ENCODE data around the gene DHX35.

The DHX35 gene

DNA sequence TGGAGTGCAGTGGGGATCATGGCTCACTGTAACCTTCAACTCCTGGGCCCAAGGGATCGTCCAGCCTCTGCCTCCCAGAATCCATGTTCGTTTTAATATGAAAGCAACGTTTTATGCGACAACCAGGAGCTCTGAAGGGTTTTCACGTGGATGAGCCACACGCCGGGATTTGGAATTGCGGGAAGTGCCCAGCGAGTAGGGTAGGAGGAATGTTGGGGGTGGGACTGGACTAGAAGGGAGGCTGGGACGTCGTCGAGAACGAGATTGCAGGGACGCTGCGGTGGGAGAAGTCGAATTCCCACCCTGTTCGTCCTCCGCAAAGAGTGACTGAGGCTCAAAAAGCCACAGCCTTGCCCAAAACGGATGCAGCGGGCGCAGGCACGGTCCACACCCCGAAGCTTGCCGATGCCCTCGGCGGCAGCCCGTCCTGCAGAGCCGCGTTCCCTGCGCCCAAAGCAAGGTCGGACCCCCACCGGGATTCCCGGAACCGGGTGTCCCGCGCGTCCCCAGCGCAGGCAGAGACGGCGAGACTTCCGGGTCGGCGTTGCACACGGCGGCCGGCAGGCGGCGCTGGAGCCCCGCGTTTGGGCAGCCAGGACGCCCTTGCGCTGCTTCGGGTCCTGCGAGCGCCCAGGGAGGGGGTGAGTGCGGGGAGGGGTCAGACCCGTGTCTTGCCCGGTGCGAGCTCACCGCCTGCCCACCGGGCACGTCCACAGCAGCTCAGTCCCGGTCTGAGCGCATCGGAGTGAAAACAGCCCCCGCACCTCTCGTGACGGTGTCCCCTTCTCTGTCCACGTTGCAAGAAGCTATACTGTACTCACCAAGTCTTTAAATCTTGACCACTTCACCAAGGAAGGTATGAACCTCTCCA, 87.8 kb downstream of the DHX35 start:
- H3K27ac ChIP-seq = no peak overlapping the region
- H3K9ac ChIP-seq (ENCODE audit: insufficient read length) = peak overlapping the region; percentile 74
- H3K4me3 ChIP-seq = peak overlapping the region; percentile 88
- no peaks in the 10 kb centered on the region for H3K36me3 ChIP-seq (ENCODE audit: insufficient read depth, low read length)
- TF ChIP-seq POLR2AphosphoS5 (IDR thresholded peaks at IDR 0.05; ENCODE audit: borderline replicate concordance, low read depth, low read length) (peak; percentile 19; the same call in 1 of the 2 replicates), FOXP2 (optimal IDR thresholded peaks at IDR 0.05; ENCODE audit: control extremely low read depth, extremely low read length, insufficient read depth) (peak; percentile 10), EZH2 (IDR thresholded peaks at IDR 0.05) (no peak)
- no peak for DNase-seq (ENCODE audit: low read depth, low spot score)
- no peaks in the 10 kb centered on the region for H3K9me3 ChIP-seq (ENCODE audit: low read depth, low read length)

DNA sequence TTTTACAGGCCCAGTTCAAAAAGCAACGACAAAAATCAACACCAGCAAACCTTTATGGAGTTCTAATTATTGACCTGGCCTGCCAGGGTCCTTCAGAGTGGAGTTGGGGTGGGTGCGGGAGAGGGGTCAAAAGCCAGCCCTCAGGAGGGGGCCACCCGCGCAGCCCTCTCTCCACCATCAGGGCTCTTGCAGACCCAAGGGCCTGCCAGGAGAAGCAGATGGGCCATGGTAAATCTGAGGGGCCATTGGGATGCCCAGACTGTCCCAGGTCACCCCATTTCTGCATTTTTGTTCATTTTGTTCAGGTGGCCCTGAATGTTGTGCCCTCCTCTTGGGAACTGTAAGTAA, 88.4 kb downstream of the DHX35 start:
- peak overlapping the region; percentile 45 for H3K9ac ChIP-seq (ENCODE audit: insufficient read length)
- TF ChIP-seq FOXP2 (optimal IDR thresholded peaks at IDR 0.05; ENCODE audit: control extremely low read depth, extremely low read length, insufficient read depth) = no peak
- no peak for TF ChIP-seq POLR2AphosphoS5 (IDR thresholded peaks at IDR 0.05; ENCODE audit: borderline replicate concordance, low read depth, low read length)

DNA sequence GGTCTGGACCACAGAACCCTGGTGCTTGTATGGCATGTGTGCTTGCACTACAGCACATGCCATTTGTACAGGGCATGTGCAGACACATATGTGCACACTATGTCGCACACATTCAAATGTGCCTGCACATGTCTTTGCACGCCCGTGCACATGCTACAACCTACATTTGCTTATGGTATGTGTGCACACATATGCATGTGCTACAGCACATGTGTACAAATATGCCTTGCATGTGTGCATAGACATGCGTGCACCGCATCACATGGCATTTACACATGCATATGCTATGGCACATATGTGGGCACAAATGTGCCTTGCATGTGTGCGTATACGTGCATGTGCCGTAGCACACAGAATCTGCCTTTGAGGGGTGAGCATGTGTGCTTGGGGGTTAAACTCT, 90.5 kb downstream of the DHX35 start:
- no peak overlapping the region for H3K27ac ChIP-seq
- H3K9ac ChIP-seq (ENCODE audit: insufficient read length) = no peak overlapping the region
- H3K9me3 ChIP-seq (ENCODE audit: low read depth, low read length) = no peaks in the 10 kb centered on the region
- H3K4me3 ChIP-seq = no peak overlapping the region
- DNase-seq (ENCODE audit: low read depth, low spot score) = no peak
- no peaks in the 10 kb centered on the region for H3K36me3 ChIP-seq (ENCODE audit: insufficient read depth, low read length)
- TF ChIP-seq POLR2AphosphoS5 (IDR thresholded peaks at IDR 0.05; ENCODE audit: borderline replicate concordance, low read depth, low read length) (no peak), FOXP2 (optimal IDR thresholded peaks at IDR 0.05; ENCODE audit: control extremely low read depth, extremely low read length, insufficient read depth) (no peak), EZH2 (IDR thresholded peaks at IDR 0.05) (no peak)

More for the DNA sequence above, 88.4 kb downstream of the DHX35 start:
- Histone ChIP-seq H3K36me3 (ENCODE audit: insufficient read depth, low read length) (no peaks in the 10 kb centered on the region), H3K4me3 (peak overlapping the region; percentile 88), H3K9me3 (ENCODE audit: low read depth, low read length) (no peaks in the 10 kb centered on the region), H3K27ac (no peak overlapping the region)
- DNase-seq (ENCODE audit: low read depth, low spot score) = no peak

DNA sequence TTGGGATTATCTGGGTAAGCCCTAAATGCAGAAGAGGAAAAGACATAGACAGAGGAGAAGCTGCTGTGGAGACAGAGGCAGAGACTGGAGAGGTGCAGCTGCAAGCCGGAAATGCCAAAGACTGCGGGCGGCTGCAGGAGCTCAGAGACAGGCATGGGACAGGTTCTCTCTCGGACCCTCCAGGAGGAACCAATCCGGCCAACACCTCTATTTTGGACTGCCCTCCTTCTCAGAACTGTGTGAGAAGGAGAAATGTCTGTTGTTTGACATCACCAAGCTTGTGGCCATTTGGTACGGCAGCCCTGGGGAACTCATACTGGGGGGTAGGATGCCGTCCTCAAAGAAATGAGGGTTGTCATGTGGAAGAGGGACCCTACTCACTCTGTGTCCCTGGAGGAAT, 95.0 kb downstream of the DHX35 start:
- no peak for DNase-seq (ENCODE audit: low read depth, low spot score)
- no peaks in the 10 kb centered on the region for H3K9me3 ChIP-seq (ENCODE audit: low read depth, low read length)
- no peak overlapping the region for H3K27ac ChIP-seq

DNA sequence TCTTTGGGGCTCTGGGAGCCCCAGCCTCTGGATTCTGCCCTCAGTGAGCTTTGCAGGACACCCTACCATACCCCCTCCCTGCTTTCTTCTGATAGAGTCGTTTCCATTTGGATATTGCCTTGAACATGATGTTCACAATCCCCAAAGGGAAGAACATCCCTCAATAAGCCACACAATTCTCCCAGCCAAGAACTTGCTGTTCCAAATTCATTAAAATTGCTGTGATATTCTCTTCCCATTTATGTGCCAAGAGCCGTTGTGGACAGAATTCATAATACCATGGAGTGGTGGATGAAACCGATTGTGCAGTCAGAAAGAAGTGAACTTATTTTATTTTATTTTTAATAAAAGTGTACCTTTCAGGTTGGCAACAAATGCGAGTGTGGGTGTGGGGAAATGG, 95.8 kb downstream of the DHX35 start:
- H3K9ac ChIP-seq (ENCODE audit: insufficient read length) = no peak overlapping the region
- DNase-seq (ENCODE audit: low read depth, low spot score) = no peak
- TF ChIP-seq POLR2AphosphoS5 (IDR thresholded peaks at IDR 0.05; ENCODE audit: borderline replicate concordance, low read depth, low read length) (no peak), EZH2 (IDR thresholded peaks at IDR 0.05) (no peak), FOXP2 (optimal IDR thresholded peaks at IDR 0.05; ENCODE audit: control extremely low read depth, extremely low read length, insufficient read depth) (no peak)
- H3K9me3 ChIP-seq (ENCODE audit: low read depth, low read length) = no peaks in the 10 kb centered on the region
- H3K27ac ChIP-seq = no peak overlapping the region
- H3K4me3 ChIP-seq = no peak overlapping the region
- no peaks in the 10 kb centered on the region for H3K36me3 ChIP-seq (ENCODE audit: insufficient read depth, low read length)

More for the DNA sequence above, 95.0 kb downstream of the DHX35 start:
- H3K4me3 ChIP-seq = no peak overlapping the region
- no peaks in the 10 kb centered on the region for H3K36me3 ChIP-seq (ENCODE audit: insufficient read depth, low read length)
- TF ChIP-seq EZH2 (IDR thresholded peaks at IDR 0.05) (no peak), FOXP2 (optimal IDR thresholded peaks at IDR 0.05; ENCODE audit: control extremely low read depth, extremely low read length, insufficient read depth) (no peak), POLR2AphosphoS5 (IDR thresholded peaks at IDR 0.05; ENCODE audit: borderline replicate concordance, low read depth, low read length) (no peak)
- H3K9ac ChIP-seq (ENCODE audit: insufficient read length) = no peak overlapping the region

DNA sequence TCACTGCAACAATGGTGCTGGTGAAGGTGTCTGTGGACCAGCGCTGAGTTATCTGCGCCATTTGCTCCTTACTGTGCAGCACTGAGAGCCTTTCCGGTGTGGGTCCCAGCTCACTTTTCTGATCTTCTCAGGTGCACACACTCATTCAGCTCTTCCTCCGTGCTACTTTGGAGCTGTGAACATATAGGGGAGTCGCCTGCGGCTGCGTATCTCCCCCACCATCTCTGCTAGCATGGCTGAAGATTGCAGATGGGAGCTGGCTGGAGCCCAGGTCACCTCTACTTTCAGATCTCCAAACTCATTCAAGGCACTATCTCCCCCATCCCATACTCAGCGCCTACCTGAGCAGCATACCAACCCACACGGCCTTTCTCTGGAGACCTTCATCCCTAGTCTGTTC, 96.9 kb downstream of the DHX35 start:
- Histone ChIP-seq H3K27ac (no peak overlapping the region), H3K9me3 (ENCODE audit: low read depth, low read length) (no peaks in the 10 kb centered on the region), H3K9ac (ENCODE audit: insufficient read length) (no peak overlapping the region), H3K36me3 (ENCODE audit: insufficient read depth, low read length) (no peaks in the 10 kb centered on the region), H3K4me3 (no peak overlapping the region)
- no peak for DNase-seq (ENCODE audit: low read depth, low spot score)
- no peak for TF ChIP-seq EZH2 (IDR thresholded peaks at IDR 0.05)
- TF ChIP-seq FOXP2 (optimal IDR thresholded peaks at IDR 0.05; ENCODE audit: control extremely low read depth, extremely low read length, insufficient read depth) = no peak
- TF ChIP-seq POLR2AphosphoS5 (IDR thresholded peaks at IDR 0.05; ENCODE audit: borderline replicate concordance, low read depth, low read length) = no peak

DNA sequence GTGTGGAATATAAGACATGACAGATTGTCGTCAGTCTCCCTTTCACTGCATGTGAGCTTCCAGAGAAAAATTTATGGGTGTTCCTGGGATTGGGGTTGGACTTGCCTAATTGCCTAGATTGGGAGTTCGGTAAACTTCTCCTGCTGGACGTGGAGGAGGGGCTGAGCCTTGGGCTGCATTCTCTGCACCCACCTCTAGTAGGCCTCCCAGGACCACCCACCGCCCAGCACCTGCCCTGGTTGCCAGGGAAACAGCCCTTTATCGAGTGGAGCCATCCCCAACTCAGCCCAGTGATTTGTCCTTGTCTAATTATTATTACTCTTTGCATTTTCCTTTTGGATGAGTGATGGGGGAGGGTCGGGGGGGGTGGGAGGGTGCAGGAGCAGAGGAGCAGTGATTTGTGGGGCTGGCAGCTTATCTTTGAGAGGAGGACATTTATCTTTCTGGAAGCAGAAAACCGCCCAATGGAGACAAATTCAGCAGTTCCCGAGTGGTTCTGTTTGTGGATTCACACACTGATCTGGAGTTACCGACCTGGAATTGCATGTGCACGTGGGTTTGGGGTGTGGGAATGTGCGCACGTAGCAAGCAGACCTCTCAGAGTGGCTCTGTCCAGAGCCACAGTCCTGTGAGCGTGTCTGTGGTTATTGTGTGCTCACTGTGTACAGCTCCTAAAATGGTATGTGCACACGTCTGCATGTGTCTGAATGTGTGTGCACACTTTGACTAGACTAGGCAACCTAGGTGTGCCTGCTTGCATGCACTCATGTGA, 104.5 kb downstream of the DHX35 start:
- TF ChIP-seq FOXP2 (optimal IDR thresholded peaks at IDR 0.05; ENCODE audit: control extremely low read depth, extremely low read length, insufficient read depth) (no peak), POLR2AphosphoS5 (IDR thresholded peaks at IDR 0.05; ENCODE audit: borderline replicate concordance, low read depth, low read length) (no peak), EZH2 (IDR thresholded peaks at IDR 0.05) (no peak)

DNA sequence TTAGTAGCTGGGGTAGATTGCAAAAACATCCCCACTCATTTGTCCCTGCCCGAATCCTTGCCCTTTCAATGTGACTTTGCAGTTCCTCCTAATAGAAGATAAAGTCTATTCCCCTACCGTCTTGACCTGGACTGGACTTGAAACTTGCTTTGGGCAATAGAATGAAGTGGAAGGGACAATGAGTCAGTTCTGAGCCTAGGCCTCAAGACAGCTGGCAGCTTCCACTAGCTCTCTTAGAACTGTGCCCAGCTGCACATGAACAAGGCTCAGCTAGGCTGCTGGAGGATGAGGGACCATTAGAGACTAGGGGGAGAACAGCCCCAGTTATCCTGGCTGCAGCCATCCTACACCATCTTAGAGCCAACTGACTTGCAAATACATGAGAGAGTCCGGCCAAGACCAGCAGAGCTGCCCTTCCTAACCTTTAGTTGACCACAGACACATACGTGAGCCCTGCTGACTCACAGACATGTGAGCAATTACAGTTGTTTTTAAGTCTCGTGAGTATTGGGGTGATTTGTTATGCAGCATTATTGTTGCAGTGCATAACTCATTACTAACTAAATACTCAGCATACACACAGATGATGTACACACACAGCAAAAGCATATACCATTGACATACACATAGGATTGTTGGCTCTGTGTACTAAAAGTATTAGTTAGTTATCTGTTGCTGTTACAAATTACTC, 105.5 kb downstream of the DHX35 start:
- Histone ChIP-seq H3K9me3 (ENCODE audit: low read depth, low read length) (no peaks in the 10 kb centered on the region), H3K36me3 (ENCODE audit: insufficient read depth, low read length) (no peaks in the 10 kb centered on the region), H3K27ac (no peak overlapping the region), H3K9ac (ENCODE audit: insufficient read length) (no peak overlapping the region), H3K4me3 (no peak overlapping the region)
- TF ChIP-seq FOXP2 (optimal IDR thresholded peaks at IDR 0.05; ENCODE audit: control extremely low read depth, extremely low read length, insufficient read depth) (no peak), POLR2AphosphoS5 (IDR thresholded peaks at IDR 0.05; ENCODE audit: borderline replicate concordance, low read depth, low read length) (no peak), EZH2 (IDR thresholded peaks at IDR 0.05) (no peak)
- no peak for DNase-seq (ENCODE audit: low read depth, low spot score)

More for the DNA sequence above, 104.5 kb downstream of the DHX35 start:
- no peaks in the 10 kb centered on the region for H3K9me3 ChIP-seq (ENCODE audit: low read depth, low read length)
- H3K27ac ChIP-seq = no peak overlapping the region
- no peak for DNase-seq (ENCODE audit: low read depth, low spot score)
- no peak overlapping the region for H3K9ac ChIP-seq (ENCODE audit: insufficient read length)
- no peaks in the 10 kb centered on the region for H3K36me3 ChIP-seq (ENCODE audit: insufficient read depth, low read length)
- no peak overlapping the region for H3K4me3 ChIP-seq

Measured in SK-N-MC (cell line).